WI38 (cell line): ENCODE results near the gene CACNA2D3.

Experiments
- H3K4me3 ChIP-seq: 2 replicates; pipeline ENCODE4 v1.5.1; 2011; ENCODE audit warnings: low read depth, mild to moderate bottlenecking, control low read depth, low read length
- CTCF ChIP-seq: IDR thresholded peaks from 2 replicates; pipeline ENCODE4 v1.5.1; 2012; ENCODE audit warnings: low read depth, mild to moderate bottlenecking, control low read depth, low read length

The CACNA2D3 gene

GRCh38 chr3:54845551-54845950, 723.2 kb downstream of the CACNA2D3 start:
- TF ChIP-seq CTCF, result no peak
- H3K4me3 ChIP-seq, result no peak overlapping the region

GRCh38 chr3:54846119-54846518, 723.8 kb downstream of the CACNA2D3 start:
- TF ChIP-seq CTCF, result no peak
- H3K4me3 ChIP-seq, result no peak overlapping the region

GRCh38 chr3:54847361-54847760, 725.0 kb downstream of the CACNA2D3 start:
- TF ChIP-seq CTCF, result no peak
- H3K4me3 ChIP-seq, result no peak overlapping the region

GRCh38 chr3:54849360-54849759, 727.0 kb downstream of the CACNA2D3 start:
- no peak overlapping the region for H3K4me3 ChIP-seq
- TF ChIP-seq CTCF, result no peak

- TF ChIP-seq CTCF, result no peak
- H3K4me3 ChIP-seq, result no peak overlapping the region
Measured at GRCh38 chr3:54850484-54851018, 728.2 kb downstream of the CACNA2D3 start.

GRCh38 chr3:54853573-54854404, 731.4 kb downstream of the CACNA2D3 start:
- no peak overlapping the region for H3K4me3 ChIP-seq
- peak; percentile 63 for TF ChIP-seq CTCF

- no peak for TF ChIP-seq CTCF
Measured at GRCh38 chr3:54856271-54856670, 733.9 kb downstream of the CACNA2D3 start.

More at GRCh38 chr3:54856271-54856670, 733.9 kb downstream of the CACNA2D3 start:
- H3K4me3 ChIP-seq, result no peak overlapping the region
